HG02759 (cell line): Measurements from ENCODE around the gene GPRC5C.

Experiments used
- ATAC-seq: cut with Tn5 transposase; IDR thresholded peaks from one replicate; pipeline ENCODE4 v1.9.1; 2021; ENCODE audit warnings: mild to moderate bottlenecking, moderate library complexity; ENCODE audit not compliant: unreplicated experiment

GPRC5C gene

DNA sequence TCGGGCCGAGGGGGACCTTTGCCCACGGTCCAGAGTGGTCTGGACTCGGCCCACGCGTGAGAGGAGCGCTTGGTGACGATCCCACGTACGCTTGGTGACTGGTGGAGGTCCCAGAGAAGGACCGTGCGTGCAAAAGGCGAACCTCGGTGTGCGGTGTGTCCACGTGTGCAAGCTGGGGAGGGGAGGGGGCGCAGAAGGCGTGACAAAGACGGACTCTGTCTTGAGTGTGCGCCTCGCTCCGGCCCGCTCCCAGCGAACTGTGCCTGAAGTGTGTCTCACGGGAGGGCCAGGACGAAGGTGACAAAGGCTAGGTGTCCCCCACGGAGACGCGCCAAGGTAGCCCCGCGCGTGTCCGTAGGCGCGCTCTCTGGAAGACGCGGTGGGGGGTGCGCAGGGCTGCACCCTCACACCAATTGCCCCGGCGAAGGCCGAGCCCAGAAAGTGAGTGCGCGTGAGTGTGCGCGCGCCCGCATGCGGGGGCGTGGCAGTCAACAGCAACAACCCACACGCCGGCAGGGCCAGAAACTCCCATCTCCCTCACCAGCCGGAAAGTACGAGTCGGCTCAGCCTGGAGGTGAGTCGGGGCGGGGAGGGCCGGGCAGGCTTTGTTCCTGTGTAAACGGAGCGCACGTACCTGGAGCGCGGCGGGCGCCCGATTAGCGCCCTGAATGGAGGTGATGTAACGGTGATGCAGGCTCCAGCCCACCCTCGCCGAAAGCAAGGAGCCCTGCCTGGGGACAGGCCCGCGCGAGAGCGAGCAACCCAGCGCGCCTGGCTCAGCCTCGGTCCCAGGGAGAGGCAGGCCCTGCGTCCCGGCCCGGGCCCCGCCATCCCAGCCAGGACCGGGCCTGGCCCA, at the start of gene GPRC5C:
GPRC5C (plus strand) TSS at position 521 of the 856 bp plus-strand sequence. CDS start 7,689 bp downstream, outside the sequence.
- no peak for ATAC-seq

- no peak for ATAC-seq
These were observed 48.7 kb upstream of the GPRC5C start for GRCh38 chr17:74383141-74383540.

GRCh38 chr17:74385201-74385600, 46.7 kb upstream of the GPRC5C start:
- no peak for ATAC-seq

- no peak for ATAC-seq
These were observed 45.5 kb upstream of the GPRC5C start for GRCh38 chr17:74386386-74386785.

GRCh38 chr17:74387365-74388218, 44.3 kb upstream of the GPRC5C start:
- no peak for ATAC-seq

GRCh38 chr17:74389084-74389753, 42.7 kb upstream of the GPRC5C start:
- no peak for ATAC-seq

DNA sequence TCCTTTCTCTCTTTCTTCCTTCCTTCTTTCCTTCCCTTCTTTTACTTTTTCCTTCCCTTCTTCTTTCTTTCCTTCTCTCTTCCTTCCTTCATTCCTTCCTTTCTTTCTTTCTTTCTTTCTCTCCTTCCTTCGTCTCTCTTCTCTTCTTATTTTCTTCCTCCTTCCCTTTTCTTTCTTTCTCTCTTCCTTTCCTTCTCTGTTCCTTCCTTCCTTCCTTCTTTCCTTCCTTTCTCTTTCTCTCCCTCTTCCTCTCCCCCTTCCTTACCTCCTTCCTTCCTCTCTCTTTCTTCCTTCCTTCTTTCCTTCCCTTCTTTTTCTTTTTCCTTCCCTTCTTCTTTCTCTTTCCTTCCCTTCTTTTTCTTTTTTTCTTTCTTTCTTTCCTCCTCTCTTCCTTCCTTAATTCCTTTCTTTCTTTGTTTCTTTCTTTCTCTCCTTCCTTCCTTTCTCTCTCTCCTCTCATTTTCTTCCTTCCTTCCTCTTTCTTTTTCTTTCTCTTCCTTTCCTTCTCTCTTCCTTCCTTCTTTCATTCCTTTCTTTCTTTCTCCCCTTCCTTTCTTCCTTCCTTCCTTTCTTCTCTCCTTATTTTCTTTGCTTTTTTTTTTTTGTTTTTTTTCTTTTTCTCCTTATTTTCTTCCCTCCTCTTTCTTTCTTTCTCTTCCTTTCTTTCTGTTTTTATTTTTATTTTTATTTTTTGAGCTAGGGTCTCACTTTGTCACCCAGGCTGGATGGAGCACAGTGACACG, 41.8 kb upstream of the GPRC5C start:
- ATAC-seq: no peak

GRCh38 chr17:74390680-74391653, 40.9 kb upstream of the GPRC5C start:
- ATAC-seq: no peak

GRCh38 chr17:74391771-74392170, 40.1 kb upstream of the GPRC5C start:
- no peak for ATAC-seq

DNA sequence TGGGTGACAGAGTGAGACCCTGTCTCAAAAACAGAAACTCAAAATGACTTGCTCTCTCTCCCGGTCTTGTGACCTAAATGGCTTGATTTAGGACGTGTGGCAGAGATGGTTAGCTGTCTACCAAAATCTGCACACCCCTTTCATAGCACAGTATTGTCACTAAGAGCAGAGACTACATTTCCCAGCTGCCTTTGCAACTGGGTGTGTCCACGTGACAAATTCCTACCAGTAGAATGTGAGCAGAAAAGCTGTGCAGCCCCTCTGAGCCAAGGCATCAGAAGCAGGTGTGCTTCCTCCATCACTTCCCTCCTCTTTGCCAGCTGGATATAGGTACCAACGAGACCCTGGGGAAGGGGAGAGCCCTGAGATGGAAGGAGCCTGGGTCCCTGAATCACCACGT, 39.0 kb upstream of the GPRC5C start:
- ATAC-seq: no peak

DNA sequence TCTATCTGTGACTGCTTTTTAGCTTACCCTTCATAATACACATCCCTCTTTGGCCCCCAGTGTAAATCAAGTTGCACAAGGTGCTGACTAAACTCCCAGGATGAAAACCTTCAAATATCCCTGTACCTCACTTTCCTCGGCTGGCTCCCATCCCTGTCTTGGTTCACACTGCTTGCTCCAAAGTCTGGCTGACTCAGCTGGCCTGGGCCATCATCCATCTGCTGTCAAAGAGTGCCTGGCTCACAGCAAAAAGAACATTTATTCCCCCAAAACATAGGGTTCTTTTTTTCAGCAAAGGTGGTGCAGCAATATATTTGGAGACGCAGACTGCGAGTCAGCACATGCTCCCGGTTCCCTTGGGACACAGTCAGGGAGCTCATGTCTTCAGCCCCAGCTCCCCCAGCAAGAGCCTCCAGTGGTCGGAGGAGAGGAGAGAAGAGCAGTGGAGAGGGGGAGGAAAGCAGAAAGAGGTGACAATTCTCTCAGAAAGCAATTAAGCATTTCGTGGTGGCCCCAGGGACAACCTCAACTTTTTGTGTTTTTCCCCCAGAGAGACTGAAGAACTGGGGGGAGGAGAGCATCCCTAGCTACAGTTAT, 38.4 kb upstream of the GPRC5C start:
- no peak for ATAC-seq

- ATAC-seq: no peak
These were observed 37.5 kb upstream of the GPRC5C start for GRCh38 chr17:74394275-74394950.

DNA sequence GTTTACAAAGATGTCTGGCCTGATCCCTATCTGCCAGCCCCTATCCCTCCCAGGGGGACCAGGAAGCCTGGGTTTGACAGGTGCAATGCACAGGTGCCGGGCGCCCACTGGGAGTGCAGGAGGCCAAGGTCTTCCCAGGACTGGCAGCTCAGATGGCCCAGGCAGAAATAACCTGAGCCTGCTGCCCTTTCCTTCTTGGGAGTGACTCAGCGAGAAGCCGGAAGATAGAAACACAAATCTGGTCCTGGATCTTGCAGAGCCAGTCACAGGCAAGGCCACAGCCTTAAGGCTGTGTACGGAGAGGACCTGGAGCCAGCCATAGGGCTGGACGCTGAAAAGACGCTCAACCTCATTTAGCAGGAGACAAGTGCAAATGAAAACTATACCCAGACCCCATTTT, 36.9 kb upstream of the GPRC5C start:
- no peak for ATAC-seq

DNA sequence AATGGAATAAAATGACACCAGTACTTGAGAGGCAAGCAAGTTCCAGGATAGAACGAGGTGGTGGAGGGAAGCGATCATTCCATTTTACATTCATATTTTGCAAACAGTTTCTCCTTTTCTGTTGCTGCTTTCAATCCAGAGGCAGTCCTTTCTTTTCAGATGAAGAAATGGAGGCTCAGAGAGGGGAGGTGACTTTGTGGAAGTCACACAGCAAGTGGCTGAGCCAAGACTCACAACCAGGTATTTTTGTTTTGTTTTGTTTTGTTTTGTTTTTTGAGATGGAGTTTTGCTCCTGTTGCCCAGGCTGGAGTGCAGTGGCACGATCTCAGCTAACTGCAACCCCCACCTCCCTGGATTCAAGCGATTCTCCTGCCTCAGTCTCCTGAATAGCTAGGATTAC, 35.3 kb upstream of the GPRC5C start:
- ATAC-seq: no peak

DNA sequence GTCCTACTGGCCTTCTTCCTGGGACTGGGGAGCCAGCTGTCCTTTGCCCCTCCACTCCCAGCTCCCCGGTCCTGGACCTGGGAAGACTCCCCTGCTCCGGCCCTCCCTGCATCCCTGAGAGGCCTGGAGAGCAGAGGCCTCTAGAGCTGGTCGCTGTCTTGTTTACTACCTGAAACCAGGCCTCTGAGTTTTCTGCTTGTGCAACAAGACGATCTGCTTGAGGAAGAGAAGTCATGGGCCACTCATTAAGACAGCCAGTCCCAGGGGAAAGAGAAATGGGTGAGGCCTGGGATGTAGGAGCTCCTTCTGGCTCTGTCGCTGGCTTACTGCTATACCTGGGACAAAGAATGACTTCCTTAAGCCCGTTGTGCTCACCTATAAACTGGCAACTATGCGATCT, 29.8 kb upstream of the GPRC5C start:
- ATAC-seq: no peak

- no peak for ATAC-seq
These were observed 28.3 kb upstream of the GPRC5C start for GRCh38 chr17:74403512-74404137.

GRCh38 chr17:74404218-74404617, 27.7 kb upstream of the GPRC5C start:
- ATAC-seq: no peak

DNA sequence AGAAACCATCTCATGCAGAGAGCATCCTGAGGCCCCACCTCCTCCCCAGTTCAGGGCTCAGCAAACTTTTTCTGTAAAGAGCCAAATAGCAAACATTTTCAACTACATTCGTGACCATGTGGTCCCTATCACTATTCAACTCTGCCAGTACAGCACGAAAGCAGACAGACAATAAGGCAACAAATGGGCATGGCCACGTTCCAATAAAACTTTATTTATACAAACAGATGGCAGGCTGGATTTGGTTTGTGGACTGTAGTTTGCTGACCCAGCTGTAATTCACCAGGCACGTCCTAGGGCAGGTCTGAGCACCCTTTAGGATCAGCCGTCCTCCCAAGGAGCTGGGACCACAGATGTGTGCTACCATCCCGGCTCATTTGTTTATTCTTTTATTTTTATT, 27.1 kb upstream of the GPRC5C start:
- ATAC-seq: no peak
